GM18526 (cell line): ENCODE data around the gene DNMT3A.

Experiments used
- POLR2A ChIP-seq: IDR thresholded peaks from 3 replicates; pipeline ENCODE4 v1.6.1; 2011; ENCODE audit not compliant: insufficient read length; ENCODE audit errors: extremely low read depth

The DNMT3A gene

DNA sequence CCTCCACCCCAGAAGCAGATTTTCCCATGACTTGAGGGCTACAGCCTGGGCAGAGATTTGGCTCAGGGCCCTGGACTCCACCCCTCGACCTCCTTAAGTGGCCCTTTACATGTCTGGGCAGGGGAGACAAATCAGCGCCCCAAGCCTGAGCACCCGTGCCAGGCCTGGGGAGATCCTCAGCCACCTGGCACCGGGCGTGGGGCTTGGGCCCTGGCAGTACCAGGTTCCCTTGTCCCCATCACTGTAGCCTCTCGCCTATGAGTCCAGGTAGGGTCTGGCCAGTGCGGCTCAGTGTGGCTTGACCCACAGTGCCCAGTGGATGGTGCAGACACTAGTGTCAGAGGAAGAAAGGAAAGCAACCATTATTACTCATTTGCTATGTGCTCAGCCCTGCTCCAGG is 22.0 kb upstream of the DNMT3A start:
- no peak for TF ChIP-seq POLR2A

DNA sequence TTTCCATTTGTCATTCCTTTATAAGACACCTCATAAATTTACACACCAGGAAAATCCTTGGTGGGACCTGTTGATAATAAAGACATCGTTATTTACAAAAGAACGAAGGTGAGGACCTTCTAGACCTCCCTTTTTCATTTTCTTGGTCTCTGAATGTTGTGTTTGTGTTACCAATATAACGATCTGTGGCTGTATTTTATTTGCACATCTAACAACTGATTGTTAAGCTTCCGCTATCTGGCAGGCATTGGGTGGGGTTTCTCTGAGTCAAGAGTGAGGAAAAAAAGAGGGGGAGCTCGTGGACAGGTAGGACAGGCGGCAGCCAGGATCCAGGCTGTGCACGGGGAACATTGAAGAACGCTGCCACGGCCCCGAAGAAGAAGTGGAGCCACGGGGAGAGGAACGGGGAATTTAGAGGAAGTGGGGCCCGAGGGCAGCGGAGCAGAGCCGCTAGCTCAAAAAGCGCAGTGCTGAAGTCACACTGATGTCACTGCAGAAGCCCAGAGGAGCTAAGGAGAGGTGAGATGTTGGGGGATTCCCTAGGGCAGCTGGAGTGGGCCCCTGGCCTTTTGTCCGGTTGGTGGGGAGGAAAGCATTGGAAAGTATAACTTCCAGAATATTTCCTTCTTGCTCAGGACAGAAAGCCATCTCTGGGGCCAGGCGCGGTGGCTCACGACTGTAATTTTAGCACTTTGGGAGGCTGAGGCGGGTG is 20.9 kb upstream of the DNMT3A start:
- TF ChIP-seq POLR2A: peak; percentile 48

DNA sequence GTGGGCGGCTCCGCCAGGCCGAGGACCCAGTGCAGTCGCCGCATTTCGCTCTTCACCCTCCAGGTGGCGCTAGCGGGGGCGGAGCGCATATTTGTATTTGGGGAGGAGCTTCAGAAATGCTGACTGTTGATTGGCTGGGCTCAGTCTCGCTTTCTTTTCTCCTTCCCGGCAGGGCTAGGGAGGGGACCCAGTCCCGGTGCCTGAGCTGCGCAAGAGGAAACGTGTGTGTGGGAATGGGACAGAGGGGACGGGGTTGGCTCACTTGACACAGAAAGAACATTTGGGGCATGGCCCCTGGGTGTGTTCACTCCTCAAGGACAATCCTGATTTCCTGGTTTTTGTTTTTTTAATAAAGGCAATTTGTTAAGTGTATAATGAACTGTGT is 20.3 kb upstream of the DNMT3A start:
- peak; percentile 91 for TF ChIP-seq POLR2A

DNA sequence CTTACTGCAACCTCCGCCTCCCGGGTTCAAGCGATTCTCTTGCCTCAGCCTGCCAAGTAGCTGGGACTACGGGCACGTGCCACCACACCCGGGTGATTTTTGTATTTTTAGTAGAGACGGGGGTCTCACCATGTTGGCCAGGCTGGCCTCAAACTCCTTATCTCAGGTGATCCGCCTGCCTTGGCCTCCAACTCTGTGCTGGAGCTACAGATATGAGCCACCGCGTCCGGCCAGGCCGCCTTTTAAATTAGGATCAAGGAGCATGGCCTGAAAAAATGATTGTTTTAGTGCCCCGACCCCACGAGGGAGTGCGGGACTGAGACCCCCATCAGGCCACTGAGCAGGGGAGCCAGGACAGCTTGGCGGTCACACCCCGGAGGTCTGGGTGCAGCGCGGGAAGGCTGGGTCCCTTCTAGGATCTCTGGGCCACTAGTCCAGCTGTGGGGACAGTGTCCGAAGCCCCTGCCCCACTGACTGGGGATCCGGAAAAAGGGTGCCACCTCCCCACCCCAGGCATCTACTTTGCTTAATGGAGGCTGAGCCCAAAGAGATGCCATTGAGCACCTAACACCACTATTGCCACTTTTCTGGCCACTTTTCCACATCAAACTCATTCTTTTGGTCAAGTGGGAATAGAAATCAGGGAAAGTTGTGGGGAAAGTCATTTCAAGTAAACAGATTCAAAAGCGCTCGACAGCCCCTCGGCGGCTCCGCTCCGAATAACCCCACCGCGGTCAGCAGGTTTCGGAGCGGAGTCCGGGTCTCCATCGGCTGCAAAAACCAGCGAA is 19.7 kb upstream of the DNMT3A start:
- TF ChIP-seq POLR2A: no peak

DNA sequence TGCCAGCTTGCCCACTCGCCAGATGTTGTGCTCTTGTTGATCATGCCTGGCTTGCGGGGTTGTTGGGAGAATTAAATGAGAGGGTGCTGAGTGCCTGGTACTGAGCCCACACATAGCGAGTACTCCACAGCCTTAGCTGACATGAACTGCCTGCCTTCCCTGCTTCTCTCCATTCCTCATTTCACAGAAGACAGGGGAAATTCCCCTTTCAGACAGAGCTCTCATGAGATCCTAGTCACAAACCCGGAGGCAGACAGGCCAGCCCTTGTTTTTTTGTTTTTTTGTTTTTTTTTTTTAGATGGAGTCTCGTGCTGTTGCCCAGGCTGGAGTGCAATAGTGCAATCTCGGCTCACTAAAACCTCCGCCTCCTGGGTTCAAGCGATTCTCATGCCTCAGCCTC is 17.1 kb upstream of the DNMT3A start:
- no peak for TF ChIP-seq POLR2A

DNA sequence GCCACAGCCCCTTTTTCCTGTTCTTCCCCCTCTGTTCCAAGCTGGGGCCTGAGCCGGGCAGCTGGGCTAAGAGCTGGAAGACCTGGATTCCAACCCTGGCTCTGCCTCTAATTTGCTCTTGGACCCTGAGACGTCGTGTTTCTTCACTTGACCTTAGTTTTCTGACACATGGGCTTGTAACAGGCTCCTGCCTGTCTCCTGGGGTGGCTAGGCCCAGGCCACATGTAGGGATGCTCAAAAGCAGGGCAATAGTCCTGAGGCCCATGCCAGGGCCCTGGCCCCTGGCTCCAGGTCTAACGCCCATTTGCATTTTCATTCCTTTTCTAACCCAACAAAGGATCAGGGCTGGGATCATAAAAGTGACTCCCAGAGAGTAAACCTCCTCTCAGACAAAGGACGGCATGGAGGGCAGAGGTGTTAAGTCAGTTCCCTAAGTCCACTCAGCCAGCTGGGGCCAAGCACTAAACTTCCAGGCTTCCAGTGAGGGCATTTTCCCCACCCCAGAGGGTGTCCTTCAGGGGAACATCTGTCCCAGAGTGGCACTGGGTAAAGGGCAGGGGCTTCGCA is 16.6 kb upstream of the DNMT3A start:
- TF ChIP-seq POLR2A: no peak

DNA sequence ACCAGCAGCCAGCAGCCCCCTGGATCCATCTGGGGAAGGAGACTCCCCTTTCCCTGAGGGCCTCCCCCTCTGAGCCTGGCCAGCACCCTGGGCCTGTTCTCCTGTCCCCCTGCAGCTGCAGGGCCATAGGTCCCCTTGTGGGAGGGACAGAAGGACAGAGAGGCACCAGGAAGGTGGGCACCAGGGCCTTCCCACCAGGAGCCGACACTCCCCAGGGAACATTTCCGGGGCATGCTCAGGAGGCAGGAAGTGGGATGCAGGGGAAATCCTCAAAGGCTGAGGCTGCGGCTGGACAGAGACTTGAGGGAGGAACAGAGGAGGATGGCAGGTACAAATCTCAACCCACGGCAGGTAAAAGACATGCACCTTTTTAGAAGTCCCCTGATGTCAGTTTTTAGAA is 14.4 kb upstream of the DNMT3A start:
- TF ChIP-seq POLR2A: no peak

DNA sequence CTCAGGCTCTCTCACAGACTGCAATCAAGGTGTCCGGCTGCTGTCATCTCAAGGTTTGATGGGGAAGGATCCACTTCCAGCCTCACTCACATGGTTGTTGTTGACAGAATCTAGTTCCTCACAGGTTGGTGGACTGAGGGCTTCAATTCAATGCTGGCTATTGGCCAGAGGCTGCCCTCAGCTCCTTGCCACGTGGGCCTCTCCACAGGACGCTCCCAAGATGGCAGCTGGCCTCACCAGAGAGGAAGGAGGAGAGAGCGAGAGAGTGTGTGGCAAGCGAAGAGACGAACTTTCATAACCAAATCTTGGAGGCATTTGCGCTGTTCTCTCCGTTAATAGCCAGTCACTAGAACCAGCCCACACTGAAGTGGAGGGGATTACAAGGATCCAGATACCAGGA is 13.5 kb upstream of the DNMT3A start:
- no peak for TF ChIP-seq POLR2A

DNA sequence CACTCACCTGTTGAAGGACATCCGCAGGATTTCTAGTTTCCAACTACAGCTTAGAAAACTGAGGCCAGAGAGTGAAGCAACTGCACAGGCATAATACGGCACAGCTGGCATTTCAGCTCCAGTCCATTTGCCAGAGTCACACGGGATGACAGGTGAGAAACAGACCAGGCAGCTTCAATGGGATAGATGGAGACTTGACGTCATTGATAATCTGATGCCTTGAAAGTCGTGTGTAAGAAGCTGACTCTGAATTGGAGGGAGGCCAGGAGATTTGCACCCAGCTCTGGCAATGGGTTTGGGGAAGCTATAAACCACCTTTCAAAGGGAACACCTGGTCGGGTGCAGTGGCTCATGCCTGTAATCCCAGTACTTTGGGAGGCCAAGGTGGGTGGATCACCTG is 12.4 kb upstream of the DNMT3A start:
- no peak for TF ChIP-seq POLR2A

DNA sequence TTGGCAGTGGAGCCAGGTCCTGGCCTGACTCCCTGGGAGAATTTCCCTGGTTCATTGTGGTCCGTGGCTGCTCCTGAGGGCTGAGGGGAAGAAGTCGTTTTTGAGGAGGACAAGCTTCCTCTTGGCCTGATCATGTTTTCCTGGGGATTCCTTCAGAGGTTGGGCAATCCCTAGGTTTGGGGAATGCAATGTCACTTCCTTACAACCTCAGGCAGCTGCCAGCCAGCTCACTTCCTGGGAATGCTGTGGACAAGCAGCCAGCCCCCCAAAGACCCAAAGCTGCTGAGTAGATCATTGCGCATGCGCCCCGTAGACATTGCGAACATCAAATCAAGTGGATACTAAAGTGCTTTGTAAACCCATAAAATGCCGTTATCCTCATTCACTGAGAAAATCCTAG is 7.7 kb upstream of the DNMT3A start:
- TF ChIP-seq POLR2A: no peak

DNA sequence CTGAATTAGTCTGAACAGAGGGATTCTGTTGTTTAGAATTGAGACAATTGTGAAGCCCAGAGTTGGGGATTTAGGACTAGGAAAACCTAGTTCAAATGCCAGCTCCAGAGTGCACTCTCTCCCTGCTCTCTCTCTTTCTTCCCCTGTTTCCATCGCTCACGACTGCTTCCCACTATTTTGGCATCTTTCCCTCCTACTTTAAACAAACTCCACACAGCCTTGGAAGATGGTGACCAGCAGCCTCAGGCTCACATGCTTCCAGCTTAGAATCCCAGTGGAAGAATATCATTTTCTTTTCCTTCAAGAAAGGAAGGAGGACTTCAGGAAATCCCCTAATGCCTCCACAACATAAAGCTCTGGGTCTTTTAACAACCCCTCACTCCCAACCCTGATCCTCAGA is 6.1 kb upstream of the DNMT3A start:
- no peak for TF ChIP-seq POLR2A

DNA sequence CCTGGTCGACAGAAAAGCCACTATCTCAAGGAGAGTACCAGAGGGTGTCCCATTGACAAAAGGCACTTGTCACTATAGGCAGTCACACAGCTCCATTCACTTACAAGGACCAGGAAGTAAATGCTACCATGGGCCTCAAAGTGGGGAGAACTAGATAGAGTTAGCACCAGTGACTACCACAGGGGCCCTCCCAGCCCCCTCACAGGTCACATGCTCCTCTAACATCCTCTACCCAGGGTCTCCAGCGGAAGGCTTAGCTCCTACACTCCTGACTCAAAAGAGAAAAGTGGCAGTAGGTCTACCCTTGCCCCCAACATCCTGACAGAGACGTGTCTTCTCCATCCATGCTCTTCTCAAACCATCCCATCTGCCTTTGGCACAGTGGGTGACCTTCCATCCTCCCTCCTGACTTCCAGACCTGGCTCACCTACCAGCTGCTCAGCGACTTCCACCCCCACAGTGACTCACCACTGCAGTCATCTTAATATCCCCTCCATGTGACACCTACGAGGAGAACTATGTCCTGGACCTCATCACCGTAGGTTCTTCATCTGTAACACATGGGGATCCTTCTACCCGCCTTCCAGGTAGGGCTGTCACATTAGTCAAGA is 5.6 kb upstream of the DNMT3A start:
- TF ChIP-seq POLR2A: no peak

DNA sequence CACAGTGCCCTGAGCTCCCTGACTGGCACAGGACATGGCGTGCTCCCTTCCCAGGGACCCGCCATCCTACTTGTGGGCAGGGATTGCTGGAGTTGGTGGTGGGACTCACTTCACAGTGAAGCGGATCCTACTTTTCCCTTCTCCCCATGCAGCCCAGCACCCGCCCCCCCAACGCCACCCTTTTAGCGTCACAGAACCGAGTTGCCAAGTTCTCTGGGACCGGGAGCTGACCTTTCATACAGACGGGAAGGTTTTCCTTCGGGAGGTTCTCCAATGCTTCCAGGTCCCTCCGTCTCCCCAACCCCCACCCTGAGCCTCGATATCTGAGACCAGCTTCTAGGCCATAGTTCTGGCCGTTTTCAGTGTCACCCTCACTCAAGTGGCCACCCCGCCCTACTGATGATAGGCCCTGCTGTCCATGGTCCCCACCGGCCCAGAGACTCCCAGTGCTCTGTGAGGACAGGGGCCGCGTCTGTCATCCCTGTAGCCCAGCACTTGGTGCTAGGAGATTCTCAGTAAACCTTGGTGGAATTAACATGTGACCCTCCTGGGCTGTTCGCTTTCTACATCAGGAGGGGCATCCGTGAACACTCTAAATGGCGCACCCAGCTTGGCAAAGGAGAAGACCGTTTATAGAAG is 1.6 kb upstream of the DNMT3A start:
- no peak for TF ChIP-seq POLR2A

DNA sequence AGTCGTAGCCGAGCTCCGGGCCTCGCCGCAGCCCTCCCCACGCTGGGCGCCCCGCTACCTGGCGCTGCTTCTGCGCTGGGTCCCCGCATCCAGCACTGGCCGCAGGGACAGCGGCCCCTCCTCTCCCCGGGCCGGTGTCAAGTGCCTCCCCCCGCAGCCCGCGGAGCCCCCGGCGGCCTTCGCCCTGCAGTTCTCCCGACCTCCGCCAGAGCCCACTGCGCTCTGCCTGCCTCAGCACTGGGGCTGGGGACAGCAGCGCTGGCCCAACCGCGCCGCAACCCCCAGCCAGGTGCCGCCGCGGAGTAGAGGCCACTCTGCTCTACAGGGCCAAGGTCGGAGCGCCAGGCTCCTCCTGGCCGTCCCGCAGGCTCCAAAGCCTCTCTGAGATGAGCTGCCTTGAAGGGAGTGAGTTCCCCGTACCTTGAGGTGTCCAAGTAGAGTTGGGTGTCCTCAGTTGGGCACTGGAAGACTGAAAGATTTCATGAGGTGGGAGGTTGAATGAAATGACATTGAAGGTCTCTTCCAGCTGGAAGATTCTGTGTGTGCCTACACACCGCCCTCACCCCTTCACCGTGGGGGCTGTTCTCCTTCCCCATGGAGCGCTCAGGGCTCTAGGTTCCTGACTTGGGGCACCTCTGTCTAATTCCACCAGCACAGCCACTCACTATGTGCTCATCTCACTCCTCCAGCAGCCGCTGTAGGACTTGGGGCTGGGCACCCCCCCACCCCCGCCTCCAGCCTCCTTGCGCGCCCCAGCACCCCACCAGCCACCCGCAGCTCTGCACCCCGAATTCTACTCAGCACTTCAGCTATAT is 854 bp upstream of the DNMT3A start:
- no peak for TF ChIP-seq POLR2A
